ENCODE results near the gene GALNT16. TPM values are rescaled to one million over a fixed set of nuclear protein-coding genes. Genes with fewer than 3 reads are reported as not detected.

GALNT16 gene
- total and polyA plus RNA-seq, 8 donors: 0.53 to 2.2 (median 1.6) TPM; not detected in 1

- no peaks in the 10 kb centered on the region for H3K27me3 ChIP-seq
- TF ChIP-seq POLR2A (IDR thresholded peaks at IDR 0.05) (no peak), CTCF (IDR thresholded peaks at IDR 0.05) (no peak), POLR2AphosphoS5 (IDR thresholded peaks at IDR 0.05) (no peak), EP300 (IDR thresholded peaks at IDR 0.05) (no peak)
- H3K4me1 ChIP-seq: peaks cover 38 to 77% (median 53%) of the 10 kb centered on the region in 4 donors
- no peak for DNase-seq
- H3K9me3 ChIP-seq: no peaks in the 10 kb centered on the region
- no peak overlapping the region for H3K27ac ChIP-seq
- H3K4me3 ChIP-seq: peak overlapping the region; percentile 80 to 93 (median 86)
- intact Hi-C loops (cut with DNase I; ENCODE audit: low total_unique reads): no loop called here
- WGBS, 5 donors: 74 to 83% (median 80%) methylated on average over 8 of the region's 8 CpGs
- H3K36me3 ChIP-seq: peaks cover 5 to 16% (median 15%) of the 10 kb centered on the region in 4 donors
These were observed 139.8 kb downstream of the GALNT16 start for GRCh38 chr14:69399750-69400149.

- intact Hi-C loops (cut with DNase I; ENCODE audit: low total_unique reads): no loop called here
- WGBS, 5 donors: 61 to 75% (median 70%) methylated on average over 6 of the region's 6 CpGs
- Histone ChIP-seq H3K27me3 (no peaks in the 10 kb centered on the region), H3K9me3 (no peaks in the 10 kb centered on the region), H3K36me3 (peaks cover under 1 to 12% (median 11%) of the 10 kb centered on the region in 4 donors), H3K27ac (no peak overlapping the region), H3K4me3 (peak overlapping the region; percentile 80 to 93 (median 86)), H3K4me1 (peaks cover 38 to 75% (median 50%) of the 10 kb centered on the region in 4 donors)
- TF ChIP-seq POLR2AphosphoS5 (IDR thresholded peaks at IDR 0.05) (no peak), EP300 (IDR thresholded peaks at IDR 0.05) (no peak), CTCF (IDR thresholded peaks at IDR 0.05) (no peak), POLR2A (IDR thresholded peaks at IDR 0.05) (no peak)
- no peak for DNase-seq
These were observed 140.2 kb downstream of the GALNT16 start for GRCh38 chr14:69400154-69400553.

GRCh38 chr14:69401841-69402240 lies 141.9 kb downstream of the GALNT16 start:
- H3K27me3 ChIP-seq: no peaks in the 10 kb centered on the region
- peaks cover 29 to 58% (median 38%) of the 10 kb centered on the region in 4 donors for H3K4me1 ChIP-seq
- H3K36me3 ChIP-seq: no peaks in the 10 kb centered on the region
- TF ChIP-seq POLR2A (IDR thresholded peaks at IDR 0.05) (no peak), CTCF (IDR thresholded peaks at IDR 0.05) (no peak)
- H3K27ac ChIP-seq: no peak overlapping the region
- intact Hi-C loops (cut with DNase I; ENCODE audit: low total_unique reads): no loop called here
- DNase-seq: no peak
- no peaks in the 10 kb centered on the region for H3K9me3 ChIP-seq
- H3K4me3 ChIP-seq: peak overlapping the region in 1 of 4 donors; percentile 93
- WGBS, 5 donors: 46 to 70% (median 57%) methylated on average over 2 of the region's 2 CpGs

- Histone ChIP-seq H3K36me3 (no peaks in the 10 kb centered on the region), H3K27ac (no peak overlapping the region), H3K4me1 (peaks cover 19 to 50% (median 25%) of the 10 kb centered on the region in 4 donors), H3K9me3 (no peaks in the 10 kb centered on the region), H3K4me3 (no peak overlapping the region), H3K27me3 (no peaks in the 10 kb centered on the region)
- no peak for DNase-seq
- WGBS, 5 donors: 85 to 95% (median 95%) methylated on average over 3 of the region's 3 CpGs
- intact Hi-C loops (cut with DNase I; ENCODE audit: low total_unique reads): no loop called here
- TF ChIP-seq POLR2AphosphoS5 (IDR thresholded peaks at IDR 0.05) (no peak), POLR2A (IDR thresholded peaks at IDR 0.05) (no peak), EP300 (IDR thresholded peaks at IDR 0.05) (no peak), CTCF (IDR thresholded peaks at IDR 0.05) (no peak)
These were observed 144.5 kb downstream of the GALNT16 start for GRCh38 chr14:69404478-69404877.
